ENCODE measurements around the gene AKR1B1. TPM values are rescaled to one million over a fixed set of nuclear protein-coding genes. Genes with fewer than 3 reads are reported as not detected.

AKR1B1 gene
- total RNA-seq, 3 donors from 2014 or later (not counting 1 experiment from before 2014, with no cell fraction given): 68.4 to 106 (median 85.1) TPM

DNA sequence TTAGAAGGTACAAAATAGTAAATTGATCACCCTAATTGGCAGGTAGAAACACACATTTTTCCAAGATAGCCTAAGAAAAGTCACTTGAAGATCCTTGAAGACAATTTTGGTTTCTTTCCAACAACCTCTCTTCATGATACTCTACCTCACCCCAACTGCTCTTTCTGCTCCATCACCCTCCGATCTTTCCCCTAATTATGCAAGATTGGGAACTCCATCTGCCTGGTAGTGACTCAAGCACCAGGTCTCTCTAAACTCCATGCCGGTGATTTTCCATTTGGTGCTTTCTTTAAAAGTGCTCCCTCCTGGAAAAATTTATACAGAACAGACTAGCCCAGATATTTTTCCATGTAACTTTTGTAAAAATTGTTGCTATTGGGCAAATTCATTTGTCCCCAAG, 1.1 kb upstream of the AKR1B1 start:
- Mint-ChIP-seq H3K4me1 (peaks cover 29% of the 10 kb centered on the region in 2 donors), H3K4me3 (peak overlapping the region; percentile 41)
- no peak for ATAC-seq

DNA sequence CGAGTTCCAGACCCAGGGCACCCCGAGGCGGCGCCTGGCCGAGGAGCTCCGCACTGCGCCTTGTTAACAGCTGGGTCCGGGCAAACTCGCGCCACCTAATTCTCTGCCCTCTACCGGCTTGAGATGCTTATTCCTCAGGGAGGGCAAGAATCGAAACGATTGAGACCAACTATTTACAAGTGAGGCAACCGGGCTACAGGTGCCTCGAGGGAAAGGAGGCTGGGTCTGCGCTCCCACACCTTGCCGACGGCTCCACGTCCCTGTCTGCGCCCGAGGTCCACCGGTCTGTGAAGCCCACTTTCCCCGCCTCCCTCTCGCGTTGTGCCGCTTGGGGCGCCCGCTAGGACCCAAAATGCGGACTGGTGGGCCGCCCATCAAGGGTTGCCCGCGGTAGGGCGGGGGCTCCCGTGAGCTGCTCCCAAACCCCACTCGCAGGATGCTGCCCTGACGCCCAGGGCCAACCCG, 527 bp downstream of the AKR1B1 start:
- Mint-ChIP-seq H3K36me3 (no peaks in the 10 kb centered on the region), H3K4me3 (peak overlapping the region; percentile 93), H3K4me1 (peaks cover 45% of the 10 kb centered on the region in 2 donors), H3K9me3 (no peaks in the 10 kb centered on the region), H3K27ac (peak overlapping the region; percentile 83 to 92), H3K27me3 (ENCODE audit: low read depth in 2 of 2) (no peaks in the 10 kb centered on the region)
- no peaks in the 10 kb centered on the region for H3K36me3 ChIP-seq (ENCODE audit: control insufficient read depth, insufficient read depth, low read length)
- peak overlapping the region; percentile 79 for H3K4me3 ChIP-seq (ENCODE audit: low read length)
- ATAC-seq (peak; percentile 66 to 73 (median 66)), DNase-seq (peak; percentile 66 to 73)
- H3K4me1 ChIP-seq (ENCODE audit: control insufficient read depth, insufficient read depth, low read length): peaks cover 18% of the 10 kb centered on the region
- H3K27me3 ChIP-seq (ENCODE audit: control insufficient read depth, insufficient read depth, low read length): no peaks in the 10 kb centered on the region
- intact Hi-C loops (cut with micrococcal nuclease): no loop called here
- under 1% methylated on average over 37 of the region's 37 CpGs for WGBS (ENCODE audit: insufficient coverage)
- TF ChIP-seq, protein P1, sequence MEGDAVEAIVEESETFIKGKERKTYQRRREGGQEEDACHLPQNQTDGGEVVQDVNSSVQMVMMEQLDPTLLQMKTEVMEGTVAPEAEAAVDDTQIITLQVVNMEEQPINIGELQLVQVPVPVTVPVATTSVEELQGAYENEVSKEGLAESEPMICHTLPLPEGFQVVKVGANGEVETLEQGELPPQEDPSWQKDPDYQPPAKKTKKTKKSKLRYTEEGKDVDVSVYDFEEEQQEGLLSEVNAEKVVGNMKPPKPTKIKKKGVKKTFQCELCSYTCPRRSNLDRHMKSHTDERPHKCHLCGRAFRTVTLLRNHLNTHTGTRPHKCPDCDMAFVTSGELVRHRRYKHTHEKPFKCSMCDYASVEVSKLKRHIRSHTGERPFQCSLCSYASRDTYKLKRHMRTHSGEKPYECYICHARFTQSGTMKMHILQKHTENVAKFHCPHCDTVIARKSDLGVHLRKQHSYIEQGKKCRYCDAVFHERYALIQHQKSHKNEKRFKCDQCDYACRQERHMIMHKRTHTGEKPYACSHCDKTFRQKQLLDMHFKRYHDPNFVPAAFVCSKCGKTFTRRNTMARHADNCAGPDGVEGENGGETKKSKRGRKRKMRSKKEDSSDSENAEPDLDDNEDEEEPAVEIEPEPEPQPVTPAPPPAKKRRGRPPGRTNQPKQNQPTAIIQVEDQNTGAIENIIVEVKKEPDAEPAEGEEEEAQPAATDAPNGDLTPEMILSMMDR (IDR thresholded peaks at IDR 0.05): peak; percentile 6
- peak overlapping the region; percentile 72 for H3K27ac ChIP-seq (ENCODE audit: low read length)
- no peaks in the 10 kb centered on the region for H3K9me3 ChIP-seq (ENCODE audit: control insufficient read depth, insufficient read depth, low read length)

More for the DNA sequence above, 1.1 kb upstream of the AKR1B1 start:
- peaks cover 14% of the 10 kb centered on the region for H3K4me1 ChIP-seq (ENCODE audit: control insufficient read depth, insufficient read depth, low read length)
- H3K27ac ChIP-seq (ENCODE audit: low read length): no peak overlapping the region
- no peaks in the 10 kb centered on the region for H3K27me3 ChIP-seq (ENCODE audit: control insufficient read depth, insufficient read depth, low read length)
- Mint-ChIP-seq H3K27ac (peak overlapping the region; percentile 83 to 92), H3K27me3 (ENCODE audit: low read depth in 2 of 2) (peaks cover 0 to 3% of the 10 kb centered on the region in 2 donors), H3K9me3 (peaks cover 2 to 8% of the 10 kb centered on the region in 2 donors), H3K36me3 (peaks cover 8% of the 10 kb centered on the region)
- TF ChIP-seq, protein P1 (IDR thresholded peaks at IDR 0.05): no peak
- no peak overlapping the region for H3K4me3 ChIP-seq (ENCODE audit: low read length)
- no peaks in the 10 kb centered on the region for H3K36me3 ChIP-seq (ENCODE audit: control insufficient read depth, insufficient read depth, low read length)
- DNase-seq: no peak
- H3K9me3 ChIP-seq (ENCODE audit: control insufficient read depth, insufficient read depth, low read length): peaks cover 10% of the 10 kb centered on the region
- intact Hi-C loops (cut with micrococcal nuclease): loop anchor here (1.0 kb wide), 1 partner anchor 28 kb away; no protein-coding TSS in a partner anchor
- 88% methylated on average over 2 of the region's 2 CpGs for WGBS (ENCODE audit: insufficient coverage)

DNA sequence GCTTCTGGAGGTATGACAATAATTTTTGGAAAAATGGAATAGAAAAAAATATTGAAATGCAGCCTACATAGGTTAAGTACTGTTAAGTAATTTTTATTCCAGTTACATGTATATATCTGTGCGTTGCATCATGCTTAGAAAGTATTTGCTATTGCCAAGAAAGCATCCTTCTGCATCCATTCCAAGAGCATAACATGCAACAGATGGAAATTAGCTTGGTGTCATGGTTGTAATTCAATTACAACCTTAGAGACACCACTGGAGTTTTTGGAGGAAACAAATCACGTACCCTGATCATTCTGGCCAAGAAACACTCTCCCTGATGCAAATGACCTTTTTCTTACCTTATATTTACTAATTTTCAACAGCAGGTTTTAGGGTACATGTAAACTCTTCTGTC, 1.7 kb downstream of the AKR1B1 start:
- 95% methylated on average over 2 of the region's 2 CpGs for WGBS (ENCODE audit: insufficient coverage)
- Mint-ChIP-seq H3K9me3 (no peaks in the 10 kb centered on the region), H3K36me3 (no peaks in the 10 kb centered on the region), H3K27me3 (ENCODE audit: low read depth in 2 of 2) (no peaks in the 10 kb centered on the region), H3K4me1 (peaks cover 48 to 50% of the 10 kb centered on the region in 2 donors), H3K4me3 (peak overlapping the region; percentile 57), H3K27ac (peak overlapping the region; percentile 83 to 92)
- intact Hi-C loops (cut with micrococcal nuclease): no loop called here
- TF ChIP-seq, protein P1 (IDR thresholded peaks at IDR 0.05): no peak
- Histone ChIP-seq H3K36me3 (ENCODE audit: control insufficient read depth, insufficient read depth, low read length) (no peaks in the 10 kb centered on the region), H3K27ac (ENCODE audit: low read length) (no peak overlapping the region), H3K27me3 (ENCODE audit: control insufficient read depth, insufficient read depth, low read length) (no peaks in the 10 kb centered on the region), H3K4me1 (ENCODE audit: control insufficient read depth, insufficient read depth, low read length) (peaks cover 18% of the 10 kb centered on the region), H3K9me3 (ENCODE audit: control insufficient read depth, insufficient read depth, low read length) (no peaks in the 10 kb centered on the region), H3K4me3 (ENCODE audit: low read length) (no peak overlapping the region)
- ATAC-seq (no peak), DNase-seq (no peak)

DNA sequence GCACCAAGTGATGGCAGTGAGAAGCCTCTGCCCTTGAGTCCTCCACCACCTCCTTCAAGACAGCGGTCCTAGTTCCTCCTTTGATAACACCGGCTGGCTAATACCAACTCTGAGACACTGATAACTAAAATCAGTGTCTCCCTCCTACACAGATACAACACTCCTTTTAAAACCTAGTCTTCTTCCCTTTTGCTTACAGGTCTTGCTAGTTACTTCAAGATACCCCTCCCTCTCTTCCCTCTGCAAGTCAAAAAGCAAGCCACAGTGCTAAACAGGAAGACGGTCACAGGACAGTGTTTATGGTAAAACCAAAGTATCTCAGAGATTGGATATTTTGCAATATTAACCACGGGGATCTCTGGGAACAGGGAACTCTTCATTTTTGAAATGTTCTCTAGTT, 4.6 kb downstream of the AKR1B1 start:
- TF ChIP-seq, protein P1 (IDR thresholded peaks at IDR 0.05): no peak
- Histone ChIP-seq H3K27ac (ENCODE audit: low read length) (peak overlapping the region; percentile 31), H3K9me3 (ENCODE audit: control insufficient read depth, insufficient read depth, low read length) (no peaks in the 10 kb centered on the region), H3K4me3 (ENCODE audit: low read length) (no peak overlapping the region), H3K4me1 (ENCODE audit: control insufficient read depth, insufficient read depth, low read length) (peaks cover 16% of the 10 kb centered on the region), H3K36me3 (ENCODE audit: control insufficient read depth, insufficient read depth, low read length) (peaks cover 19% of the 10 kb centered on the region), H3K27me3 (ENCODE audit: control insufficient read depth, insufficient read depth, low read length) (no peaks in the 10 kb centered on the region)
- DNase-seq (peak in 1 of 2 donors; percentile 27), ATAC-seq (no peak)
- peaks cover 44 to 46% of the 10 kb centered on the region in 2 donors for H3K4me1 Mint-ChIP-seq
- peak overlapping the region; percentile 62 to 74 for H3K27ac Mint-ChIP-seq
- no peaks in the 10 kb centered on the region for H3K27me3 Mint-ChIP-seq (ENCODE audit: low read depth in 2 of 2)
- no peaks in the 10 kb centered on the region for H3K36me3 Mint-ChIP-seq
- H3K4me3 Mint-ChIP-seq: peak overlapping the region; percentile 70
- WGBS (ENCODE audit: insufficient coverage): 21% methylated on average over 4 of the region's 4 CpGs
- H3K9me3 Mint-ChIP-seq: no peaks in the 10 kb centered on the region
- intact Hi-C loops (cut with micrococcal nuclease): no loop called here

All from natural killer cell (primary cell).